Epithelial cell of proximal tubule (primary cell): Measurements from ENCODE around the gene TAC3. TPM values are rescaled to one million over a fixed set of nuclear protein-coding genes. Genes with fewer than 3 reads are reported as not detected.

Source experiments
- DNase-seq: peaks from one replicate; pipeline ENCODE4 v3.0.0-alpha.2; 2011; ENCODE audit warnings: low read depth
- H3K4me3 ChIP-seq: 2 replicates; pipeline ENCODE4 v1.5.1; 2011; ENCODE audit warnings: low read depth, mild to moderate bottlenecking, low read length
- total RNA-seq: library from RNA; depleted of rRNA; stranded (reverse); fragments of >200 nt; gene quantifications from 2 replicates; pipeline ENCODE4 v1.2.3, GENCODE V29; 2015
- TF ChIP-seq, protein P1 (sequence below): conservative IDR thresholded peaks from 2 replicates; pipeline ENCODE4 v1.5.1; 2012; ENCODE audit warnings: low read depth, mild to moderate bottlenecking, low read length

TAC3 gene
- total RNA-seq, 1 donor from 2014 or later, result not detected

DNA sequence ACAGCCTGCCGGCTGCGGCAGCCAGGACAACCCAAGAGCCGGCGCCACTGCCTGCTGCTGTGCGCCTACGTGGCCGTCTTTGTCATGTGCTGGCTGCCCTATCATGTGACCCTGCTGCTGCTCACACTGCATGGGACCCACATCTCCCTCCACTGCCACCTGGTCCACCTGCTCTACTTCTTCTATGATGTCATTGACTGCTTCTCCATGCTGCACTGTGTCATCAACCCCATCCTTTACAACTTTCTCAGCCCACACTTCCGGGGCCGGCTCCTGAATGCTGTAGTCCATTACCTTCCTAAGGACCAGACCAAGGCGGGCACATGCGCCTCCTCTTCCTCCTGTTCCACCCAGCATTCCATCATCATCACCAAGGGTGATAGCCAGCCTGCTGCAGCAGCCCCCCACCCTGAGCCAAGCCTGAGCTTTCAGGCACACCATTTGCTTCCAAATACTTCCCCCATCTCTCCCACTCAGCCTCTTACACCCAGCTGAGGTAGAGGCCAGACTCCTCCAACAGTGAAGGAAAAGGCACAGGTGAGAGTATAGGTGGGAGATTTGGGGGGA lies 20.3 kb downstream of the TAC3 start:
- no peak for DNase-seq

DNA sequence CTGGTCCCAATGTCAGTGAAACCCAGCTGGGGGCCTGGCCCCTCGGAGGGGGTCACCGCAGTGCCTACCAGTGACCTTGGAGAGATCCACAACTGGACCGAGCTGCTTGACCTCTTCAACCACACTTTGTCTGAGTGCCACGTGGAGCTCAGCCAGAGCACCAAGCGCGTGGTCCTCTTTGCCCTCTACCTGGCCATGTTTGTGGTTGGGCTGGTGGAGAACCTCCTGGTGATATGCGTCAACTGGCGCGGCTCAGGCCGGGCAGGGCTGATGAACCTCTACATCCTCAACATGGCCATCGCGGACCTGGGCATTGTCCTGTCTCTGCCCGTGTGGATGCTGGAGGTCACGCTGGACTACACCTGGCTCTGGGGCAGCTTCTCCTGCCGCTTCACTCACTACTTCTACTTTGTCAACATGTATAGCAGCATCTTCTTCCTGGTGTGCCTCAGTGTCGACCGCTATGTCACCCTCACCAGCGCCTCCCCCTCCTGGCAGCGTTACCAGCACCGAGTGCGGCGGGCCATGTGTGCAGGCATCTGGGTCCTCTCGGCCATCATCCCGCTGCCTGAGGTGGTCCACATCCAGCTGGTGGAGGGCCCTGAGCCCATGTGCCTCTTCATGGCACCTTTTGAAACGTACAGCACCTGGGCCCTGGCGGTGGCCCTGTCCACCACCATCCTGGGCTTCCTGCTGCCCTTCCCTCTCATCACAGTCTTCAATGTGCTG lies 21.0 kb downstream of the TAC3 start:
- no peak overlapping the region for H3K4me3 ChIP-seq
- TF ChIP-seq, protein P1, sequence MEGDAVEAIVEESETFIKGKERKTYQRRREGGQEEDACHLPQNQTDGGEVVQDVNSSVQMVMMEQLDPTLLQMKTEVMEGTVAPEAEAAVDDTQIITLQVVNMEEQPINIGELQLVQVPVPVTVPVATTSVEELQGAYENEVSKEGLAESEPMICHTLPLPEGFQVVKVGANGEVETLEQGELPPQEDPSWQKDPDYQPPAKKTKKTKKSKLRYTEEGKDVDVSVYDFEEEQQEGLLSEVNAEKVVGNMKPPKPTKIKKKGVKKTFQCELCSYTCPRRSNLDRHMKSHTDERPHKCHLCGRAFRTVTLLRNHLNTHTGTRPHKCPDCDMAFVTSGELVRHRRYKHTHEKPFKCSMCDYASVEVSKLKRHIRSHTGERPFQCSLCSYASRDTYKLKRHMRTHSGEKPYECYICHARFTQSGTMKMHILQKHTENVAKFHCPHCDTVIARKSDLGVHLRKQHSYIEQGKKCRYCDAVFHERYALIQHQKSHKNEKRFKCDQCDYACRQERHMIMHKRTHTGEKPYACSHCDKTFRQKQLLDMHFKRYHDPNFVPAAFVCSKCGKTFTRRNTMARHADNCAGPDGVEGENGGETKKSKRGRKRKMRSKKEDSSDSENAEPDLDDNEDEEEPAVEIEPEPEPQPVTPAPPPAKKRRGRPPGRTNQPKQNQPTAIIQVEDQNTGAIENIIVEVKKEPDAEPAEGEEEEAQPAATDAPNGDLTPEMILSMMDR, result no peak
- DNase-seq, result no peak

More for the DNA sequence above, 20.3 kb downstream of the TAC3 start:
- TF ChIP-seq, protein P1, result no peak
- H3K4me3 ChIP-seq, result no peak overlapping the region

DNA sequence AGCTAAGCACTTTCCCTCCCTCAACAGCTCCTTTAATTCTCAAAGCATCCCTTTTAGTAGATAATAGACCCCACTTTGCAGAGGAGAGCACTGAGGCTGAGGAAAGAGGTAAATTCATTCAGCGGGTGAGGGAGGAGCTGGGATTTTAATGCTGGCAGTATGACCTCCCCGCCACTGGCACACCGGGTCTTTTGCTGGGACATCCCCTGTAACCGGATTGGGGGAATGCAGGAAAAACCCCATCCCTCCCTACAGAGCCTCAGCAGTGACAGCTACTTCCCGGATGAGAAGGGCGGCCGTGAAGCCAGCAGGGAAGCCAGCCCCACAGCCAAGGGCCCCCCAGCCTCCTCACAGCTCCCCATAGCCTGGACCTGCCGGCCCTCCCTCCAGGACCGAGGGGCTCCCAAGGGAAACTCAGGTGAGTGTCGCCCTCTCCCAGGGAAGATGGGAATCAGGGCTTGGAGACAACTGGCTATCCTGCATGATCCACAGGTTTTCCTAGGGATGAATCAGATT lies 22.0 kb downstream of the TAC3 start:
- H3K4me3 ChIP-seq, result no peak overlapping the region
- no peak for DNase-seq
- TF ChIP-seq, protein P1, result no peak

DNA sequence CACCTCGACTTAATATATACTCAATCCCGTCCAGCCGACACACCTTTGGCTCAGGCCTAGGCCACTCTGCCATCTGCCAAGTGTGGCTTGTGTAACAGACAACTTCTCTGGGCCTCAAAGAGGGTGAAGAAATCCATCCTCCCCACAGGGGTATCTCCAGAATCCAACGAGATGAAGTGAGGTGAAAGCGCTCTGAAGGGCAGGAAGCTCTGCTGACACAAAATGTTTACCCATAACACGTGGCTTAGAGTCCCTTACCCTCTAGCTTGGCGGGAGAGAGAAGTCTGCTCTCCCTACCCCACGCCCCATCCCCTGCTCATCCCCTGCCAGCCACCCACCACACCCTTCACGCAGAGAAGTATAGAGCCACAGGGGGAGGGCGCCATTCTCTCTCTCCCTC lies 23.0 kb downstream of the TAC3 start:
- DNase-seq, result no peak

DNA sequence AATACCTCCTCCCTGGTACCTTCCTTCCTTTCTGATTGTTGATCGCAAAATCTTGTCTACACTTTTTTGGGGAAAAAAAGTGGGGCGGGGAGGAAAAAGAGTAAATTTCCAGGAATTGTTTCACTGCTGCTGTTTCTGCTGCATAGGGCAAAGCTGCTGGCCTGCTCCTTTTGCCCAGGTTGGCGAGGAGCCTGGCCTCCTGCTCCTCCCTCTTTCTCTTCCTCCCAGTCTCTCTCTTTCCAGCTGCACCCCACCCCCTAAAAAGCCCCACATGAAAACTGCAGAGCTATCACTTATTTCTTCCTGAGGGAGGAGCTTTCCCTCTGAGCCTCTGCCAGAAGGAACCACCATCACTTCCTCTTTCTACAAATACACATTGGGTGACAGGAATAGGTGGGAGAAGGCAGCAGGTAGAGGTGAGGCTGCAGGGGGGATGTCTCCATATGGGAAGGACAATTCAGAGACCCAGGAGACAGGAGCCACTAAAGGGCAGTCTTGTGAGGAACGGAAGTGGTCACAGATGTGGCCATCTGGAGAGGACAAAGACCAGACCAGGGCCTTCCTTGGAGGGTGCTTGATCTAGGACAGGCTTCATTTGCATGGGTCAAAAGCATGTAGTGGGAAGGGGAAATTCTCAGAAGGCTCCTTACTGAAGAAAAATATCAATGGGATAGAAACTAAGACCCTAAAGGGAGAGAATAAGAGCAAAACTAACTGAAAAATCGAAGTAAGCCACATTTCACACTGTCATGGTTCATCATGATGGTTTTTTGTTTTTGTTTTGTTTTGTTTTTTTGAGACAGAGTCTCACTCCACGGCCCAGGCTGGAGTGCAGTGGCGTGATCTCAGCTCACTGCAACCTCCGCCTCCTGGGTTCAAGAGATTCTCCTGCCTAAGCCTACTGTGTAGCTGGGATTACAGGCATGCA lies 24.7 kb downstream of the TAC3 start:
- H3K4me3 ChIP-seq, result no peak overlapping the region
- DNase-seq, result no peak
- TF ChIP-seq, protein P1, result no peak

More for the DNA sequence above, 23.0 kb downstream of the TAC3 start:
- H3K4me3 ChIP-seq, result no peak overlapping the region
- TF ChIP-seq, protein P1, result no peak

DNA sequence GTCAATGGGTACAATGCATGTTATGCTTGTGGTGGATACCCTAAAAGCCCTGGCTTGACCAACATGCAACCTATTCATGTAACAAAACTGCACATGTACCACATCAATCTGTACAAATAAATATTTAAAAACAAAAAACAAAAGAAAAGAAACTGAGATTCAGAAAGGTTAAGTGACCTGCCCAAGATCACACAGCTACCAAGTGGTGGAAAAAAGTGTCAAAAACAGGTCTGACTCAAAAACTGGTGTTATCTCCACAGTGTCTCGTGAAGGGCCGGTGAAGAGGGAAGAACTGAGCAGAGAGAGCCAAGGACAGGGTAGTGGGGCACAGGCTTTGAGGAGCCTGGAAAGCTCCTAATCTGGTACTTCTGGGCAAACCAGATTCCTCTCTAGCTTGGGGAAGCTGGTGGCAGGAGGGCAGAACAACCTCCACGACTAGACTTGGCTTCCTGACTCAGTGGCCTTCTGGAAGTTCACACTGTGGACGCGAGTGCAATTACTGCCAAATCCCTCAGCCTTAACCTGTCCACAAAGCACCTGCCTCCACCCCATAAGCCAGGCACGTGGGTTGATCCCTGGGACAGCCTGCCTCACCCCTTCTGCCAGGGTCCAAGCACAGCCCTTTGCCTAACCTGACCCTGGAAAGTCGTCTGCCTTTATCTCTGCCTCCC lies 25.5 kb downstream of the TAC3 start:
- no peak overlapping the region for H3K4me3 ChIP-seq
- TF ChIP-seq, protein P1, result no peak
- DNase-seq, result no peak
